ENCODE results near the gene CFAP99.

CFAP99 gene

DNA sequence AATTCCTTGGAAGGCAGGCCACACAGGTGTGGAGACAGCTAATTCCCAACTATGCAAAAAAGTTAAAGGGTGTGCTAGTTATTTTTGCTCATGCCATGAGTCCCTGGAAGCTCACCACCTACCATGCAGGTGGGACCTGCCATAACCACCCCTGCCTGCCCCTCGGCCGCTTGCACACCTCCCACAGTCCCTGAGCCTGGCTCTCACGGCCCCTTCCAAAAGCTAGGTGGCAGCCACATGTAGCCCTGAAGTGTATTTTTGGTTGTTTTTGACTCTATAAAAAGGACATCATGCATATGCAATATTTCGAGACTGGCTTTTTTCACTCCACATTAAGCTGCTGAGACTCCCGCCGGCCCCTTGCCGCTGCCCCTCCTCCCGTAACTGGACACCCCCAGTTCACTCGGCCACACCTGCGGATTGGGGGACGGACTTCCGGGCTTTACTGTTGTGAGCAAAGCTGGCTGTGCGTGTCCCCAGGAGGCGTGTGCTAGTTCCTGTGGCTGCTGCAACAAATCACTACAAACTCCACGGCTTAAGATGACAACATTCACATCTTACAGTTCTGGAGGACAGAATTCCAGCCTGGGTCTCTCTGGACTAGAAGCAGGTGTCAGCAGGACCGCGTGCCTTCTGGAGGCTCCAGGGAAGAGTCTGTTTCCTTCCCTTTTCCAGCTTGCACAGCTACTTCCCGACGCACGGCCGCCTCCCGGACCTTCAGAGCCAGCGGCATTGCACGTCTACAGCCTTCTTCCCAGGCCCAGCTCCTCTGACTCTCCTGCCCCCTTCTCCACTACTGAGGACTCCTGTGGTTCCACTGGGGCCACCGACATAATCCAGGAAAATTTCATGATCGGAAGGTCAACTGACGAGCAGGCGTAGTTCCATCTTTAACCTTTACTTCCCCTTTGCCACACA, 25.1 kb upstream of the CFAP99 start:
- no peak for DNase-seq

DNA sequence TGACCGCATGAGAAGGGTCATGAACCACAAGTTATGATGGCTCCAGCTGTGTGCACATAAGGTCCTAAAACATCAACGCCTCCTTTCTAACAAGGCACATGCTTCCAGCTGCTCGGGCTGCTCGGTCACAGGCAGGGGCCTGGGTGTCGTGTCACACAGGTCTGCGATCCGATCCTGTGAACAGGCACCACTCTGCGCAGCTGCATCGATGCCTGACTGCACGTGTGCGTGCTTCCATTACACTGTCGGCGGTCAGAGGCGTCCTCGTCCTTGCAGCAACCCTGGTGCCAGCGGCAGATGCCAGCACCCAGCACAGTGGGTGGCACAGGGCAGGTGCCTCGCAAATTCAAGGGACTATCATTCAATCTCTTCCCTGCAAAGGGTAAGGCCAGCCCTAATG, 24.2 kb upstream of the CFAP99 start:
- DNase-seq = no peak

DNA sequence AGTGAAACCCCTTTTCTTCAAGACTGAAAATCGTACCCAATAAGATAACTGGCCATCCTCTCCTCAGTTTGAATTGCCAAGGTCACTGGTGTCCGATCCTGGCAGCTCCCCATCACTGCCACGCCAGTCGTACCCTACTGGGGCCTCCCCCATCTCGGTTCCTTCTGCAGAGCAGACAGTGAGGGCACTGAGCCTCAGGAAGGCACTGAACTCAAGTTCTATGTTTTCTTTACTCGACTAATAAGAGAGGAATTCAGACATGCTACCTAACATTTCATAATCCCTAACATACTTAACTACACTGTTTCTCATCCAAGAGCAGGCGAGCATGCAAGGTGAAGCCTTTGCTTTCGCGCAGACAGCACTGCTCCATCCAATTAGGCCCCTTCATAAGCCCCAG, 23.7 kb upstream of the CFAP99 start:
- no peak for DNase-seq

DNA sequence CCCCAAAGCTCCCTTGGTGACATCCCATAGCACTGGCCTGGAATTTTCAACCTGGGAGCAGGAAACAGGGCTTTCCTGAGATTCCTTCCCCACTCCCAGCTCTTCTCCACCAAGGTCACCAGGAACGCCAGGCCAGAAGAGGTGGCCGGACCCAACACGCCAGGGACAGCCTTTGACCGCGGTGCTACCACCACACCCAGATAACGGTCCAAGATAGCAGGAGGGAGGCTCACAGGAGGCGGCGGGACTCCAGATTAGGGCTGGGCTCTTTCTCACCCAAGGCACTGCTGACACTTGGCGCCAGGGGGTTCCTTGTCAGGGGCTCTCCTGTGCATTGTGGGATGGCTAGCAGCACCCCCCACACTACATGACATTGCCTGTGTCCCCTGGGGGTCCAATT, 23.2 kb upstream of the CFAP99 start:
- DNase-seq = no peak

DNA sequence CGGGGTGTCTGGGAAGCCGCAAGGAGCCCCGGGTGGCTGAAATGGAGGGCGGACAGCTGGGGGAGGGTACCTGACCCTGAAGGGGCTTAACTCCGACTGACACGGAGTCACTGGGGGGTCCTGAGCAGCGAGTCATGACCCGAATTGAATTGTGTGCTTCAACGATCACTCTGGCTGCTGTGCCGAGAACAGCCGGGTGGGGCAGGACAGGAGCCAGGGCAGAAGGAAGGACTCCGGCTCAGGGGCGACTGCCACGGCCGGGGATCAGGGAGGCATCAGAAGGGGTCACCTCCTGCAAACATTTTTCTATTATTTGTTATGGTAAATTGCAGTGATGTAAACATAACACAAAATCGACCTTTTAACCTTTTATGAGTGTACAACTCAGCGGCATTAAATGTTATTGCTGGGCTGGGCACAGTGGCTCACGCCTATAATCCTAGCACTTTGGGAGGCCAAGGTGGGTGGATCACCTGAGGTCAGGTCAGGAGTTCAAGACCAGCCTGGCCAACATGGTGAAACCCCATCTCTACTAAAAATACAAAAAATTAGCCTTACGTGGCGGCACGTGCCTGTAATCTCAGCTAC, 21.9 kb upstream of the CFAP99 start:
- DNase-seq = no peak

DNA sequence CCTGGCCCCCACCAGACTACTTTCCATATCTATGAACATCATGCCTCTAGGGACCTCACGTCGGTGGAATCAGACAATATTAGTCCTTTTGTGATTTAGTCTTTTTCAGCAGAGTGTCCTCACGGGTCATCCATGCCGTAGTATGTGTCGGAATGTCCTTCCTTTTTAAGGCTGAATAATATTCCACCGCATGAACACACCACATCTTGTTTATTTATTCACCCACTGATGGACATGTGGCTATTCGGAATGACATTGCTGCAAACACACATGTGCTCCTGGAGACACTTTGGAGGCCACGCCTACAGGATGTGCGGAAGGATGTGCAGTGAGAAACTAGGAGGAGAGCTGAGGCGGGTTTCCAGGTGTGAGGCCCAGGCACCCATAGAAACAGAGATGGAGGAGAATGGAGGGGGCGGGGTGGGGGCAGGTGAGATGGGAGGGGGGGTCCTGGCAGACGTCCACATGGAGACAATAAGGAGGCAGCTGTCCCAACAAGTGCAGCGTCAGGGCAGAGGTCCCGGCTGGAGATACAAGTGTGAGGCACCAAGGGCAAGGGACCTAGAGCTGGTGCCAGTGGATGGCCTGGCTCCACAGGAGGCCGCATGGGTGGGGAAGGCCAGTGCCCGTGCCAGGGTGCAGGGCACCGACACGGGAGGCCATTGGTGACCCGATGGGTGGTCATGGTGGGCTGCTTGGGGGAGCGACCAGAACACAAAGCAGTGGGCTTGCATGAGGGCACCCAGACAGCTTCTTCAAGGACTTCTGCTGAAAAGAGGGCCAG, 21.0 kb upstream of the CFAP99 start:
- no peak for DNase-seq

DNA sequence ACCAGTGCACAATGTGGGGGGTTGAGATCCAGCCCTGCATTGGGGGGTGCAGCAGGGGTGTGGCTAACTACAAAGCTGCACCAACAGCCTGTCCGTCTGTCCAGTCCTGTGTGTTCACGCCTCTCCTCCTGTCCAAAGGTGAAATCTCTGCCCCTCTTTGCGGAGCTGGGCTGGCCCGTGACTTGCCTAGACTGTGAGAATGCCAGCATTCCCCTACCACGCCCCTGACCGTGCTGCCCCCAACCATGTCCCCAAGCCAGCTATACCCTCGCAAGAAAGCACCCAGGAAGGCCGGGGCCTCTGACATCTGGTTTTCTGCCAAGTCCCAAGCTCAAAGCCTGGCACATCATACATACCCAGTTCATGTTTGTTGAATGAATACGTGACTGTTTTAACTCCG, 19.5 kb upstream of the CFAP99 start:
- DNase-seq = no peak

DNA sequence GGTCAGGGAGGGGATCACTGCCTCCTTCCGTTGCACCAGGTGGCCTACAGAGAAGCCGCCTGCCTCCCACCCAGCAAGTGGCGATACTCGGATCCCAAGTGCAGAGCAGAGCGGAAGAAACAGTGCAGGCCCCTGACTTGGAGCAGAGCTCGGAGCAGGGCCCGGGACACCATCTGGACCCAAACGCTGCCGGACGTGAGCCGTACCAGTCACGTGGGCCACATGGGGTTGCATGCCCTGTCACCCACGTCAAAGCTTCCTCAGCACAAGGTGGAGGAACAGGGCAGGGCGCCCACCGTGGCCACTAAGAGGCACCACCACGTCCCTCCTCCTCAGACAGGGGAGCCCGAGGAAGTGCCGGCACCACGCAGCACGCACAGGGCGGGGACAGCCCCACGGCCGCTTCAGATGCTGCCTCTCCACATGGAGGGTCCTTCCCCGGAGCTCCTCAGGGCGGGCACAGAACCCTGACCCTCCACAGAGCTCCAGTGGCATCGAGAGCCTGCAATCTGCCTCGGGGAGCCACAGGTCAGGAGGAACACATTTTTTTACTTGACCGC, 19.0 kb upstream of the CFAP99 start:
- no peak for DNase-seq

DNA sequence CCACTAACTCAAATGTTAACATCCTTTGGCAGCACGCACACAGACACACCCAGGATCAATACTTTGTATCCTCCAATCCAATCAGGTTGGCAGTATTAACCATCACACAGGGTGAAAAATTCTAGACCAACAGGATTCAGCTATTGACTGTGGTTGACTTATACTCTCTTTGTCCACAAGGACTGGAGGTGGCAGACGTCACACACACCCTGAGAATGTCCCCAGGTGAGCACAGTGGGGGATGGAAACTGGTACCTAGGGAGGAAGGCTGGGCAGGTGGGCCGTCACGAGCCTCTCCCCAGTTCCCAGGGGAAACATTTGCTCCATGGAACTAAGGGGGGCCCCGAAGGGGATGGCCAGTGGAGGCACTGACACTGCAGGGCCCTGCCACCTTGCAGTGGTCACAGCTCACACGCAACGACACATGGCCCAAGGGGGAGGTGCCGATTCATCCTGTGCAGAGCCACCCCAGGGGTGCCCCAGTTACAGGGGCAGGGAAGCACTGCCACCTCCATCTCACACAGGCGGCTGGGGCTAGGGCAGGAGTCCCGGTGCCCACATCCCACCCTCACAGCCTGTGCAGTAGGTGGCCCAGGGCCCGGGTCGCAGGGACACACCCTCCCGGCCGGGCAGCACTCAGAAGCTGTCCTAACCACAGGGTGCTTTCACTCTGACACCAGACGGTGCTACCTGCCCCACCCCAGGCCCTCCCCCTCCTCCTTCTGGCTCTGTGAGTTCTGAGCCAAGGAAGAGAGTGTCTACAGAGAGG, 17.7 kb upstream of the CFAP99 start:
- no peak for DNase-seq

DNA sequence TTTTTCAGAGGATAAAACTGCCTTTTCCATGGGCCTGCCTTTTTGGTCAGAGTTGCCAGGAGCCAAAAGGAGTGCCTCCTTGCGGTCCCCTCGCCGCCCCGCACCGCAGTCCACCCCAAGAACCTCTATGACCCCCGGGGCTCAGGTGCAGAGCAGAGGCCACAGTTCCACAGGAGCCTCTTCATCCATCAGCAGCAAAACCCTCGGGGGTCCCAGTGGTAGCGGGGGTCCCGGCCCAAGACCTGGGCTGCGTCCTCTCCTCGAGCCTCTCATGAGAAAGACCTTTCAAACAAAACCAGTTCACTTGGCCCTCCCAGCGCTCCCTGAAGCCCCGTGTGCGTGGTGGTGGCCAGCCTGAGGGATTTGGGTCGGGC, 17.2 kb upstream of the CFAP99 start:
- DNase-seq = no peak

DNA sequence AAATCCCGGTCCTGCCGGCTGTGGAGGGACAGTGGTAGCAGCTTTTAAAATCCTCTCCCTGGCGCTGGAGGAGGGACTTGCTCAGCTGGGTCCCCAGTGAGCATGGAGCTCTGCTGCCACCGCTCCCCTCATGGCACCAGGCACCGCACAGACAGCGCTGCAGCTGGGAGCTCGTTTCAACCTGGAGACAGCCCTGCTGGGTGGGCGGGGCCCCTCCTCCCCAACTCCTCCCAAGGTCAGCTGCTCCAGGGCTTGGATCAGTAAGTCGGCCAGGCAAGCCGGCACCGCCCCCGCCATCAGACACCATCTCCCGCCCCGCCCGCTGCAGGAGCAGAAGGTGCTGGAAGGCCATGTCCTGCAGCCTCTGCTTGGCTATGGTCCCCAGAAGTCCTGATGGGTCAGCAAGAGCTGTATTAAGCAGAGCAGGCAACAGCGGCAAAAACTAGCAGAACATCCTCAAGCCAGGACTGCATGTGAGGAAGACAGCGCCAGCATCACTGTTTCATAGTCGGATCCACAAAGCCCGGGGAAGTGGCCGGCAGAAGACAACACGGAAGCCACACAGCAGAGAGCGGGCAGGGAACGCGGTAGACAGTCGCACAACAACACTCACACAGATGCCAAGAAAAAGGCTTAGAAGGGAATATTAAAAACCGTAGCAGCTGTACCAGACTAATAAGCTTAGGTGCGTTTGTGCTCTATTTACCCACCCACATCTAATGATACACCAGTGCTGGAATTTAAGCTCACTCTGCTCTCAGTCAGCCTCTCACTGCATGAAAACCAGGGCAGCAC, 16.5 kb upstream of the CFAP99 start:
- peak; percentile 79 to 90 for DNase-seq

DNA sequence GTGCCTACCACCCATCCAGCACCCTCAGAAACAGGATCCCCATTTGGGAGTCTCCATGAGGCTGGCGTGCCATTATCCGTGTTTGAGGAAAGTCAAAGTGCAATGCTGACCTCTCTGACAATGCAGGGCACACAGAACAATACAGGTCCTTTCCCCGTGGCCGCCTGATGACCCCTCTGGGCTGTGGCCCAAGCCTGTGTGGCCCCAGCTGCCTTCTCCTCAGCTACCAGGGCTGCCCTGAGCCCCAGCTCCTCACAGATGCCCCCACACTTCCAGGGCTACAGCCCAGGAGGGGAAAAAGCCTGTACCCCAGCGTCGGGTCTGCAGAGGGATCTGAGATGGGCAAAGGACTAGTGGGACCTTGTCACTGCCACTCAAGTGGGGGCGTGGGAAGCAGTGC, 15.8 kb upstream of the CFAP99 start:
- DNase-seq = no peak

DNA sequence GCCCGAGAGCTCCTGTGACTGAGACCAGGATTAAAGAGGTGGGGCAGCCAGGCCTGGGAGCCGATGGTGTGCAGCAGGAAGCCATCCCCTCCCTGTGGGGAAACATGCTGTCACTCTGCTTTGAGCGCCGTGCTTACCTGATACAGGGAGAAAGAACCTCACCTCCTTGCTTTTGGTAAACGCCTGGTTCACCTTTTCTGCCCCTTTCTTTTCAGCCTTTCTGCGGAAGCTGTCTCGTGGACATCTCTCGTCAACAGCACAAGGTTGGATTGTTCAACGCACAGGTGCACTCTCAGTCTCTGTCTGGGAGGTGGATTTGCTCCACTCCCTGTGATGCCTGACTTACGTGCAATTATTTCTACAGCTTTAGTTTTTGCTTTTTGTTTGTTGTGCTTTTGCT, 12.3 kb upstream of the CFAP99 start:
- no peak for DNase-seq

DNA sequence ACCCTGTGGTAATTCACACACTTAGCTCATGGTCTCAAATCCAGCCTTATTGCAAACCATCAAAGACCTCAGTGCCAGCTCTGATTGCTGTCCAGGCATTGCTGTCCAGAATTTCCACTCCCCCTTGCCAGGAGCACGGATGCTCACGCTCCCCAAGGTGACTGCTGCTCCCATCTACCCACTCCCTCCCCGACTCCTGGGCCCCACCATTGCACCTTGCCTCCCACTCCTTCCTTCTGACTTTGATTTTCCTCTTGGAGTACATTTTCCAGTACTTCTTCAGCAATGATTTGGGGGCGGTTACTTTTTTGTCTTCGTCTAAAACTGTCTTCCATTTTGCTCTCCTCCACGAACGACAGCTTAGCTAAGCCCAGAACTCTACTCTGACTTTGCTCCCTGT, 11.8 kb upstream of the CFAP99 start:
- no peak for DNase-seq

DNA sequence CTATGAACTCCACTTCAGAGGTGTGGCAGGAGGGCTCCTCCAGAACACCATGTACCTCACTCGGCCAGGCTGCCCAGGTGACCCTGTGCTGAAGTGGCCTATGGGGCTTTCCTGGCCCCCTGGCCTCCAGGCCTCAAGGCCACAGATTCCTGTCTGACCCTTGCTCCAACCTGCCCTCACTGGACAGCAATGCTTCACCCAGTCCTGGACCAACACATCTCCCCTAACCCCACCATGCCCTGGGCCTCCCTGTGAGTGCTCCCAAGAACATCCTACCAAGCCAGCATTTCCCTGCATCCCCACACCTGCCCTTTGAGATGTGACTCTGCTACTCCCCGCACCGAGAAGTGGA, 10.8 kb upstream of the CFAP99 start:
- DNase-seq = no peak

DNA sequence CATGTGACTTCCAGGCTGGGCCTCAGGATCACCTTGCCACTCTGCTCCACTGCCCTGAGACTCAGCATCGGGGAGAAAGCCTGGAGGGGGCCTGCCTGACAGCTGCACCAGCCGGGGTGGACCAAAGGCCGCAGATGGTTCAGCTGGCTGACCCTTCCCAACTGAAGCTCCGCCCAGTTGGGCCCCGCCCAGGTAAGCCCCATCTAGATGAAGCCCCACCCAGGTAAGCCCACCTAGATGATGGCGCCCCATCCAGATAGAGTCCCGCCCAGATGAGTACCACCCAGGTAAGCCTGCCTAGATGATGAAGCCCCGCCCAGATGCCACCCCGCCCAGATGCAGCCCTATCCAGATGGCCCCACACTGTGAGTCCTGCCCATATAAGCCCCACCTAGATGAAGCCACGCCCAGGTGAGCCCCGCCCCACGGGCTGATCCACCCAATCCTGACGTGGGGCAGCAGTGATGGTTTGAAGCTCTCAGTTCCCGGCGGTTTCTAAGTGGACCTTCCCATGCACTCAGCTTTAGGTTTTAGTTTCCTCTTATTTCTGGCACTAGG, 10.3 kb upstream of the CFAP99 start:
- DNase-seq = no peak

DNA sequence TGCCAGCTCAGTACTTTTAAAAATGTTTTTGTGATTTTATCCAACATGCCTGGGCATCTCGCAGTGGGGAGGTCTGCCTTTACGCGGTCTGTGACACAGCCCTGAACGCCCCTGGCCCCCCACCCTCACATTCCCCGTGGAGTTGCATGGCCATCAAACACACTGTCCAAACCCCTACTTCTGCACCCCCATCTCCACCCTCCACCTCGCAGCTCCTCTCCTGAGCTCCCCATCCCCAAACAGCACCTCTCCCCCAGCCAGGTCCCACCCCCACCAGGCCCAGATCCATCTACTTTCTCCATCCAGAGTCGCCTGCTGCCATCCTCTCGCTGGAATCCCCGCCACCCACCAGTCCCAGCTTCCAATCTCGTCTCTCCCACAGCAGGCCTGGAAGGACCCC, 9.8 kb upstream of the CFAP99 start:
- DNase-seq = no peak

DNA sequence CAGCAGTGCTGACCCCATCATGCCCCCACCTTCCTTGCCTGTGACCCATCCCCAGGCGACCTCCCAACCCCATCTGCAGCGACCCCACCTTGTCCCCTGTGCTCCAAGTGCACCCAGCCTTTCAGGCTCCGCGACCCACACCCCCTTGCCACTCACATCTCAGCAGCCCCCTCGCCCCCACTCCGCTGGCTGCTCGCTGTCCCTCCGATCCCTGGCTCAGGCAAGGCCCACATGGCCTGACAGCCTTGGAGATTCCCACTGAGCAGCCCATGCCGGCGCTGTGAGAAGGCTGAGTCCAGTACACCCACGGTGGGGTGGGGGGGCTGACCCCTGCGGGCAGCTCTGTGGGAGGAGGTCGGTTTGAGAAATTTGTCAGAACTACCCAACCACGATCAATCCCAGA, 9.4 kb upstream of the CFAP99 start:
- DNase-seq = no peak

DNA sequence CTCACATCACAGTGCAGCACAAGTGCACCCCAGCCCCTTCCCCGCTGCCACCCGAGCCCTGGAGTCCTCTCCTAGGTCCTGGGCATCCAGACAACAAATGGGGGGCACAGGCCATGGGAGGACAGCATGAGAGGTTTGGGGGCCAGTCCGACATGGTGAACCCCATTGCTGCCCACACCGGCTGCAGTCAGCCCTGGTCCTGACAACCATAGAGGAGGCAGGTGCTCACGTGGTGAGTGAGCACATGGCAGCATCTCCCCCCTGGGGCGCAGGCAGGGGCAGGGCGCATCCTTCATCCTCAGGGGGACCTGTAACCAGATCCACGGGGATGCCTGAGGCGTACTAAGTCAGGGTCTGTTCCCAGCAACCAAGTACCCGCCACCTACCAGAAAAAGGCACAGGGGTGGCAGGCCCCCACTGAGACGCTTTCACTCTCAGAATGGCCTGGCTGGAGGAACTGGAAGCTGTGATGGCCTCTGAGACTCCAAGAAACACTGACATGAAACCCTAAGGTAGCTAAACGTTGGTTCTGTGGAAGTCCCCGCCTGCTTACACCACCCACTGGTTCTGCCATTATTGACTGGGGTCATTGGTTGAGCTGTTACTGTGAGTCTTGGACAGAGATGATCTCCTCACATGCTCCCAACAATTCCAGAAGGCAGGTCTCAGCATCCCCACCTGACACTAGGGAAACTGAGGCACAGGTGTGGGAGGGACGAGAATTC, 6.8 kb upstream of the CFAP99 start:
- no peak for DNase-seq

DNA sequence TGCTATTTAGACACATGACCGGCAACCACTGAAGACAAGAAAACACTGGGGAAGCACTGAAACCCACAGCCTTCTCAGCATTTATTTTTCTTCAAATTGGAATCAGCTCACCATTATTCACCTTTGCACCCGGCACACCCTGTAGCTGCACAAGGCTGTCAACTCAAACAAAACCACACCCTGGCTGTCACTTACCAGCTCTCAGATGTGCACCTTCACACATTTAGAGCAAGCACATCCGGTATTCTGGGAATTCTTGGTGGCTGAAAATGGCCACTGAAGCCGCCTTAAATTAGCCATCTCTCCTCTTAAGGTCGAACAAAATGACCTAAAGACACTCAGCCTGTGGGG, 6.2 kb upstream of the CFAP99 start:
- DNase-seq = no peak
